Sigmoid colon (tissue), 4 donors: Measurements from ENCODE around the gene TIMM8B.
"Not testable (repeated sequence)": the region's sequence is repeated elsewhere in the genome, so short reads cannot be mapped to it uniquely, and the experiment has no call there.

ENCODE experiments used
- CTCF ChIP-seq, 4 experiments: fragments of 450-650 bp in 3 of 4; fragments of 200-600 bp in 1 of 4; IDR thresholded peaks; one replicate each; pipeline ENCODE4 v1.5.1; 2016 to 2019; ENCODE audit warnings: antibody characterized with exemption in 4 of 4, mild to moderate bottlenecking in 3 of 4, moderate library complexity in 2 of 4
- EP300 ChIP-seq, 4 donors: sonication (generic); formaldehyde crosslinking; IDR thresholded peaks; one replicate each; pipeline ENCODE4 v1.6.1; 2017; ENCODE audit warnings: antibody characterized with exemption in 4 of 4
- POLR2AphosphoS5 ChIP-seq, 4 donors: sonication (generic); formaldehyde crosslinking; IDR thresholded peaks; one replicate each; pipeline ENCODE4 v1.6.1; 2017; ENCODE audit warnings: antibody characterized with exemption in 4 of 4

DNA sequence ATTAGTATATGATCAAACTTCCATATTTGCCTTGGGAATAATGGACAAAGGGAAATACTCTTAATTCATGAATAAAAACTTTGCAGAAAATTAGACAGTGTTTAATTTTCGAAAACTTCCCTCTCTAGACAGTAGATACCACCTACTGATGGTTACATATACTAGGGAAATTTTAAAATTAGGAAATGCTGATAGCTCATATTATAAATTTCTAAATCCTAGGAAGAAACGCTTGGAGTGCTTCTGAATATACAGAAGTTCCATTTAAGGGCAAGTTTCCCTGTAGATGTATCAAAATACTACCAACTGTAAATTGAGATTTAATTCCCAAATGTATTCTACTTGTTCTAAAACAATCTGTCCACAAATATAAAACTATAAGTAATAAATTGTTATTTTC is 8.7 kb upstream of the TIMM8B start:
- not testable (repeated sequence) for TF ChIP-seq EP300, CTCF, POLR2AphosphoS5 (IDR thresholded peaks at IDR 0.05)
